ENCODE results near the gene PPP2R1B. TPM values are rescaled to one million over a fixed set of nuclear protein-coding genes. Genes with fewer than 3 reads are reported as not detected.

Gene PPP2R1B
- total RNA-seq, 1 experiment from 2014 or later: 109 TPM

DNA sequence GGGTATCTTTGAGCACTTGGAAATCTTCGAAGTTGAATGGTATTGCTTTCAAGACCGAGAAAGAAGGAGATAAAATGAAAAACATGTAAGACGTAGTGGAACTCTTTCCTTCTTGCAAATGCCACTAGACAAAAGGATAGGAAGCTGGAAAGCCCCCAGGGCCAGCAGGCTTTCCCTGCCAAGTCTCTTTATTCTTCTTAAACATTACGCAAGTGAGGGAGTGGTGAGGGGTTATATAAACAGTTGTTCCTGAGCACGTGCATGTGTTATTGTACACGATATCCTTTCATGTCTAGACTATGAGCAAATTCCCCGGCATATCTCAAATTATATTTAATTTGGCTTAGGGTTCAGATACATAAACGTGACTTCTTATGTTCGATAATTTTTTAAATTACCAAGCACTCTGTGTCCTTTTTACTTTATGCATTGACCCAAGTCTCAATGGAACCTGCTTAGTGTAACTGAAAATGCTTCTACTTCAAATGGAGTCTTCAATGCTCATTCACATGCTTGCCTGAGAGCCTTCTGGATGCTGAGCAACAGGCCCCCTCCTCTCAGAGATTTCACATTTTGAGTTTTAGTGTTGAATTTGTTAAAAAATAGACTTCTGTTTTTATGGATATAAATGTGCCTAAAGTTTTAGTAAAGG lies 59.0 kb downstream of the PPP2R1B start:
- H3K4me3 Mint-ChIP-seq (ENCODE audit: unreplicated experiment): no peak overlapping the region
- TF ChIP-seq, protein P1, sequence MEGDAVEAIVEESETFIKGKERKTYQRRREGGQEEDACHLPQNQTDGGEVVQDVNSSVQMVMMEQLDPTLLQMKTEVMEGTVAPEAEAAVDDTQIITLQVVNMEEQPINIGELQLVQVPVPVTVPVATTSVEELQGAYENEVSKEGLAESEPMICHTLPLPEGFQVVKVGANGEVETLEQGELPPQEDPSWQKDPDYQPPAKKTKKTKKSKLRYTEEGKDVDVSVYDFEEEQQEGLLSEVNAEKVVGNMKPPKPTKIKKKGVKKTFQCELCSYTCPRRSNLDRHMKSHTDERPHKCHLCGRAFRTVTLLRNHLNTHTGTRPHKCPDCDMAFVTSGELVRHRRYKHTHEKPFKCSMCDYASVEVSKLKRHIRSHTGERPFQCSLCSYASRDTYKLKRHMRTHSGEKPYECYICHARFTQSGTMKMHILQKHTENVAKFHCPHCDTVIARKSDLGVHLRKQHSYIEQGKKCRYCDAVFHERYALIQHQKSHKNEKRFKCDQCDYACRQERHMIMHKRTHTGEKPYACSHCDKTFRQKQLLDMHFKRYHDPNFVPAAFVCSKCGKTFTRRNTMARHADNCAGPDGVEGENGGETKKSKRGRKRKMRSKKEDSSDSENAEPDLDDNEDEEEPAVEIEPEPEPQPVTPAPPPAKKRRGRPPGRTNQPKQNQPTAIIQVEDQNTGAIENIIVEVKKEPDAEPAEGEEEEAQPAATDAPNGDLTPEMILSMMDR (IDR thresholded peaks at IDR 0.05; ENCODE audit: insufficient read depth in 1 of 2, low read depth in 1 of 2, low read length in 1 of 2, severe bottlenecking in 1 of 2, unreplicated experiment in 1 of 2): no peak
- peaks cover 16% of the 10 kb centered on the region for H3K4me1 Mint-ChIP-seq (ENCODE audit: low read depth, unreplicated experiment)
- no peaks in the 10 kb centered on the region for H3K9me3 Mint-ChIP-seq (ENCODE audit: unreplicated experiment)
- no peak overlapping the region for H3K4me3 ChIP-seq (ENCODE audit: low read depth, low read length)
- no TSS peak for BruUV-seq (replicated peaks)
- peaks cover 5% of the 10 kb centered on the region; the same call in 1 of the 2 replicates for H3K4me1 ChIP-seq
- intact Hi-C loops (cut with micrococcal nuclease; ENCODE audit: unreplicated experiment): loop anchor here (1.0 kb wide), 3 partner anchors 70 to 105 kb away; partner anchors contain the start of gene SIK2
- H3K27me3 Mint-ChIP-seq (ENCODE audit: insufficient read depth, unreplicated experiment): no peaks in the 10 kb centered on the region
- no peaks in the 10 kb centered on the region for H3K27me3 ChIP-seq (replicated peaks; ENCODE audit: control insufficient read depth, insufficient read depth, low read length)
- DNase-seq: peak; percentile 63 to 73
- POLR2A ChIA-PET: no interaction called here
- CTCF ChIA-PET: no interaction called here
- peaks cover 69% of the 10 kb centered on the region for H3K36me3 Mint-ChIP-seq (ENCODE audit: insufficient read depth, unreplicated experiment)
- H3K9me3 ChIP-seq: no peaks in the 10 kb centered on the region
- peaks cover 6% of the 10 kb centered on the region; the same call in 1 of the 2 replicates for H3K36me3 ChIP-seq (ENCODE audit: control insufficient read depth, insufficient read depth, low read length)
- no peak overlapping the region for H3K27ac Mint-ChIP-seq (ENCODE audit: unreplicated experiment)

DNA sequence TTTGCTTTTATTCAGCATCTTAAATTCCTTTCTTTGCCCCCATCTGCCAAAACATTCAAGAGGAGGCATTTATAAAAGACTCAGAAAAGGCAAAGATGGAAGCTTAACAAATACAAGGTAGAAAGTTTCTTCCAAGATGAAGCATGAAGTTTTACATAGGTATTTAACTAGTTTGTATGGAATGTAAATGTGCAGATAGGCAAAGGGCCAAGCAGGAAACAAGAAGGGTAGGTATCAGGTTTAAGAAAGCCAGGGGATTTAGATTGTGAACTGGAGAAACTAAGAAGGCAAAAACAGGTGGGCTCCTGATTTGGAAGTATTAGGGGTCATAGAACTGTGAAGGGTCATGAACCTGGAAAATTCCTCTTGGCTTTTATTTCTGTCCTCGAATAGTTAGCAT lies 62.6 kb downstream of the PPP2R1B start:
- CTCF ChIA-PET: no interaction called here
- H3K27ac Mint-ChIP-seq (ENCODE audit: unreplicated experiment): no peak overlapping the region

DNA sequence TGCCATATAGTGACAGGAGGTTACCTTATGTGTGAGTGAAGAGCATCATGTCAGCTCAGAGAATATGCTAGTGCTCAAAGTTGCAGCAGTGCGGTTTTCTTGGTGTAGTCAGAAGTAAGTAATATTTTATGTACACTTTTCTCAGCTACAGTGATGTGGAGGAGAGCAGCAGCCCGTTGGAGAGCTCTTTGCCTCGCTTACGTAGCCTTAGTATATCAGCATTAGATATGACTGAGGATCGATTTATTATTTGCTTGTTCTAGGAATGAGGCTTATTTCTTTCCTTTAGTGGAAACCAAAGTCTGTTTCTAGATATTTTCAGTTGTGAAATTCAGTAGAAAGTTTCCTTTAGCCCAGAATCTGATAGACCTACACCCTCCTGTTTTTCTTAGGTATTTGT lies 63.6 kb downstream of the PPP2R1B start:
- DNase-seq: no peak
- intact Hi-C loops (cut with micrococcal nuclease; ENCODE audit: unreplicated experiment): no loop called here
- POLR2A ChIA-PET: no interaction called here
- Histone ChIP-seq H3K27me3 (replicated peaks; ENCODE audit: control insufficient read depth, insufficient read depth, low read length) (no peaks in the 10 kb centered on the region), H3K36me3 (ENCODE audit: control insufficient read depth, insufficient read depth, low read length) (peaks cover 9% of the 10 kb centered on the region), H3K4me3 (ENCODE audit: low read depth, low read length) (no peak overlapping the region), H3K9me3 (no peaks in the 10 kb centered on the region), H3K4me1 (peaks cover 5% of the 10 kb centered on the region; the same call in 1 of the 2 replicates)
- Mint-ChIP-seq H3K9me3 (ENCODE audit: unreplicated experiment) (no peaks in the 10 kb centered on the region), H3K27ac (ENCODE audit: unreplicated experiment) (no peak overlapping the region), H3K27me3 (ENCODE audit: insufficient read depth, unreplicated experiment) (no peaks in the 10 kb centered on the region), H3K4me3 (ENCODE audit: unreplicated experiment) (no peak overlapping the region), H3K4me1 (ENCODE audit: low read depth, unreplicated experiment) (peaks cover 16% of the 10 kb centered on the region), H3K36me3 (ENCODE audit: insufficient read depth, unreplicated experiment) (peaks cover 55% of the 10 kb centered on the region)
- CTCF ChIA-PET: no interaction called here
- TF ChIP-seq, protein P1 (IDR thresholded peaks at IDR 0.05; ENCODE audit: insufficient read depth in 1 of 2, low read depth in 1 of 2, low read length in 1 of 2, severe bottlenecking in 1 of 2, unreplicated experiment in 1 of 2): no peak
- no TSS peak for BruUV-seq (replicated peaks)

More for the DNA sequence above, 62.6 kb downstream of the PPP2R1B start:
- H3K27me3 Mint-ChIP-seq (ENCODE audit: insufficient read depth, unreplicated experiment): no peaks in the 10 kb centered on the region
- Histone ChIP-seq H3K9me3 (no peaks in the 10 kb centered on the region), H3K4me3 (ENCODE audit: low read depth, low read length) (no peak overlapping the region), H3K36me3 (ENCODE audit: control insufficient read depth, insufficient read depth, low read length) (peaks cover 8% of the 10 kb centered on the region), H3K4me1 (peaks cover 5% of the 10 kb centered on the region; the same call in 1 of the 2 replicates), H3K27me3 (replicated peaks; ENCODE audit: control insufficient read depth, insufficient read depth, low read length) (no peaks in the 10 kb centered on the region)
- POLR2A ChIA-PET: no interaction called here
- TF ChIP-seq, protein P1 (IDR thresholded peaks at IDR 0.05; ENCODE audit: insufficient read depth in 1 of 2, low read depth in 1 of 2, low read length in 1 of 2, severe bottlenecking in 1 of 2, unreplicated experiment in 1 of 2): no peak
- H3K4me3 Mint-ChIP-seq (ENCODE audit: unreplicated experiment): no peak overlapping the region
- H3K36me3 Mint-ChIP-seq (ENCODE audit: insufficient read depth, unreplicated experiment): peaks cover 57% of the 10 kb centered on the region
- BruUV-seq (replicated peaks): no TSS peak
- DNase-seq: no peak
- peaks cover 16% of the 10 kb centered on the region for H3K4me1 Mint-ChIP-seq (ENCODE audit: low read depth, unreplicated experiment)
- no peaks in the 10 kb centered on the region for H3K9me3 Mint-ChIP-seq (ENCODE audit: unreplicated experiment)
- intact Hi-C loops (cut with micrococcal nuclease; ENCODE audit: unreplicated experiment): no loop called here
